HepG2 (cell line): Measurements from ENCODE around the gene DYNC1LI2. TPM values are rescaled to one million over a fixed set of nuclear protein-coding genes. Genes with fewer than 3 reads are reported as not detected.

Experiments used
- ATAC-seq: fragments of 200-7000 bp; cut with Tn5 transposase; 3 replicates; pipeline ENCODE4 v1.9.1; 2020; ENCODE audit warnings: mild to moderate bottlenecking, moderate library complexity
- BruUV-seq: library from RNA; stranded (reverse); fragments of 400-500 nt; replicated peaks from 2 replicates; lab custom pipeline; 2021; lab: Mats Ljungman, UMichigan
- CTCF ChIA-PET: fragments of 300-600 bp; formaldehyde crosslinking; extraction: SDS; loops from one replicate; lab custom pipeline; 2021; ENCODE audit warnings: low total read pairs, inconsistent platforms, low intra/inter-chr PET ratio; lab: Yijun Ruan, JAX
- POLR2A ChIA-PET: fragments of 350-600 bp; sonication (Branson Sonifier 250); formaldehyde crosslinking; loops from one replicate; lab custom pipeline; 2020; ENCODE audit warnings: antibody characterized with exemption, inconsistent platforms; lab: Yijun Ruan, JAX
- DNase-seq: peaks from one replicate; pipeline ENCODE4 v3.0.0-alpha.2; 2015; ENCODE audit warnings: low spot score
- FAIRE-seq: peaks from 3 replicates; lab custom pipeline; 2011; peaks lifted over from hg19 to GRCh38; lab: Jason Lieb, UNC
- H2AFZ ChIP-seq: one replicate; pipeline ENCODE4 v1.6.1; 2011; ENCODE audit warnings: low read length, inconsistent platforms
- H3K27ac ChIP-seq: fragments of 300-600 bp; 3 replicates; pipeline ENCODE4 v1.8.0; 2011; ENCODE audit warnings: mixed run types, mild to moderate bottlenecking, mixed read lengths, low read length, inconsistent platforms; ENCODE audit not compliant: insufficient read depth; ENCODE audit errors: extremely low read length
- H3K27me3 ChIP-seq, 2 experiments: fragments of 200-600 bp in 1 of 2; 2 replicates in 1 of 2; 3 replicates in 1 of 2; pipeline versions ENCODE4 v1.6.0 to v1.8.0; 2011; ENCODE audit warnings: low read length in 2 of 2, mild to moderate bottlenecking in 2 of 2, moderate library complexity in 2 of 2, inconsistent platforms in 1 of 2; ENCODE audit not compliant: insufficient read depth in 2 of 2, control insufficient read depth in 1 of 2
- H3K36me3 ChIP-seq, 2 experiments: fragments of 200-600 bp in 1 of 2; replicated peaks in 1 of 2; 2 replicates in 1 of 2; 3 replicates in 1 of 2; pipeline versions ENCODE4 v1.5.1 to v1.8.0; 2011; ENCODE audit warnings: low read length in 2 of 2, inconsistent platforms in 1 of 2; ENCODE audit not compliant: insufficient read depth in 2 of 2, control insufficient read depth in 1 of 2
- H3K4me1 ChIP-seq: 2 replicates; pipeline ENCODE4 v1.5.1; 2012; ENCODE audit warnings: low read length, inconsistent platforms; ENCODE audit not compliant: insufficient read depth
- H3K4me2 ChIP-seq: 2 replicates; pipeline ENCODE4 v1.6.0; 2011; ENCODE audit warnings: low read depth, low read length, inconsistent platforms
- H3K4me3 ChIP-seq, 3 experiments: fragments of 200-600 bp in 1 of 3; sonication (generic), shearing (Covaris generic) in 1 of 3; replicated peaks in 1 of 3; 2 replicates each; pipeline ENCODE4 v1.5.1; 2011 to 2016; ENCODE audit warnings: low read length in 3 of 3, inconsistent platforms in 2 of 3, low read depth in 2 of 3, mild to moderate bottlenecking in 2 of 3, control low read depth in 1 of 3, mixed read lengths in 1 of 3; ENCODE audit not compliant: insufficient read depth in 1 of 3
- H3K79me2 ChIP-seq: one replicate; pipeline ENCODE4 v1.6.1; 2011; ENCODE audit warnings: low read length, inconsistent platforms; ENCODE audit not compliant: insufficient read depth
- H3K9ac ChIP-seq: 2 replicates; pipeline ENCODE4 v1.6.0; 2011; ENCODE audit warnings: mild to moderate bottlenecking, low read depth, low read length, inconsistent platforms; ENCODE audit not compliant: insufficient read depth
- H3K9me3 ChIP-seq: 2 replicates; pipeline ENCODE4 v1.5.1; 2012; ENCODE audit warnings: mild to moderate bottlenecking, low read length
- H4K20me1 ChIP-seq: 2 replicates; pipeline ENCODE4 v1.6.0; 2011; ENCODE audit warnings: inconsistent platforms, mild to moderate bottlenecking, low read length, moderate library complexity; ENCODE audit not compliant: insufficient read depth
- JUN ChIP-seq: sonication (generic); formaldehyde crosslinking; IDR thresholded peaks from 2 replicates; pipeline ENCODE4 v1.4.0; 2020; ENCODE audit warnings: mild to moderate bottlenecking, missing genetic modification reagents
- KLF13 ChIP-seq: sonication (generic); formaldehyde crosslinking; IDR thresholded peaks from 2 replicates; pipeline ENCODE4 v1.4.0; 2020; ENCODE audit warnings: mild to moderate bottlenecking, missing genetic modification reagents
- KMT2A ChIP-seq: sonication (generic); formaldehyde crosslinking; IDR thresholded peaks from 2 replicates; pipeline ENCODE4 v1.4.0; 2020; ENCODE audit warnings: missing genetic modification reagents
- PRPF4 ChIP-seq: fragments of 200-400 bp; formaldehyde crosslinking; IDR thresholded peaks from 2 replicates; pipeline ENCODE4 v1.6.1; 2016; ENCODE audit warnings: low read length, low read depth; ENCODE audit not compliant: poor library complexity, severe bottlenecking
- SP2 ChIP-seq: sonication (generic); formaldehyde crosslinking; IDR thresholded peaks from 2 replicates; pipeline ENCODE4 v1.5.1; 2020; ENCODE audit warnings: mild to moderate bottlenecking, missing genetic modification reagents
- SRSF1 ChIP-seq: fragments of 200-400 bp; formaldehyde crosslinking; optimal IDR thresholded peaks from 2 replicates; pipeline ENCODE3; 2017; ENCODE audit warnings: mild to moderate bottlenecking, low read depth, low read length, moderate library complexity
- STAG1 ChIP-seq: sonication (generic); formaldehyde crosslinking; IDR thresholded peaks from 2 replicates; pipeline ENCODE4 v1.4.0; 2020; ENCODE audit warnings: missing genetic modification reagents
- ZBTB39 ChIP-seq: sonication (generic); formaldehyde crosslinking; IDR thresholded peaks from 2 replicates; pipeline ENCODE4 v1.5.0; 2020; ENCODE audit warnings: missing genetic modification reagents
- ZNF138 ChIP-seq: sonication (generic); formaldehyde crosslinking; IDR thresholded peaks from 2 replicates; pipeline ENCODE4 v1.5.0; 2020; ENCODE audit warnings: mild to moderate bottlenecking, low read depth, missing genetic modification reagents
- ZNF644 ChIP-seq: IDR thresholded peaks from 2 replicates; pipeline ENCODE4 v1.6.1; 2016; ENCODE audit warnings: low read depth
- ZNF672 ChIP-seq: sonication (generic); formaldehyde crosslinking; IDR thresholded peaks from 2 replicates; pipeline ENCODE4 v1.8.1; 2022; ENCODE audit warnings: missing genetic modification reagents
- in situ Hi-C: cut with HindIII; loops from 2 replicates; pipeline ENCODE4 v1.10.0; 2017; ENCODE audit warnings: low pct_unique_long_range_greater_than_20kb; ENCODE audit not compliant: extremely low pct_ligation_motif_present
- intact Hi-C: fragments of 100-400 bp; cut with micrococcal nuclease; formaldehyde crosslinking; loops from one replicate; pipeline ENCODE4 v1.10.0; 2022; ENCODE audit not compliant: unreplicated experiment
- polyA plus RNA-seq, 8 experiments: library from polyadenylated mRNA; depleted of rRNA in 3 of 8; stranded (reverse) in 7 of 8; unstranded in 1 of 8; fragments of >200 nt; fragmentation: Illumina TruSeq in 4 of 8; extraction: Trizol in 4 of 8; gene quantifications; 2 replicates each; pipeline versions ENCODE4 v1.2.1 to v1.2.3, GENCODE V29; 2011 to 2016; ENCODE audit warnings: low read depth in 4 of 8, missing spikeins in 1 of 8, mixed read lengths in 1 of 8; ENCODE audit not compliant: insufficient read depth in 1 of 8
- total RNA-seq, 5 experiments: library from RNA; depleted of rRNA; stranded (reverse); fragments of >200 nt; fragmentation: Illumina TruSeq; extraction: Trizol; gene quantifications; 2 replicates each; pipeline ENCODE4 v1.2.3, GENCODE V29; 2016; ENCODE audit warnings: low read depth in 1 of 5

Gene DYNC1LI2
- total and polyA plus RNA-seq, 2 of the 13 experiments (the other 11 are each of a cell fraction or from before 2014, with no cell fraction given), result 65.5 to 135 TPM

- no peak for DNase-seq
- no TSS peak for BruUV-seq
- no peak for FAIRE-seq
- CTCF ChIA-PET, result no interaction called here
- no peak overlapping the region for H3K4me3 ChIP-seq
- no peak for TF ChIP-seq ZNF138 (CRISPR knock-in tag)
- no peak for TF ChIP-seq SP2
- no peak for TF ChIP-seq PRPF4
- TF ChIP-seq ZNF672, result no peak
- TF ChIP-seq JUN (CRISPR knock-in tag), result no peak
- no peak for TF ChIP-seq ZBTB39 (CRISPR knock-in tag)
- TF ChIP-seq SRSF1, result no peak
- TF ChIP-seq KLF13 (CRISPR knock-in tag), result no peak
- no peak for TF ChIP-seq ZNF644 (CRISPR knock-in tag)
- no peak for TF ChIP-seq KMT2A (CRISPR knock-in tag)
- no peak for TF ChIP-seq STAG1 (CRISPR knock-in tag)
- no peaks in the 10 kb centered on the region for H4K20me1 ChIP-seq
- H3K79me2 ChIP-seq, result no peaks in the 10 kb centered on the region
- no peak overlapping the region for H3K4me2 ChIP-seq
- H3K27ac ChIP-seq, result no peak overlapping the region
- POLR2A ChIA-PET, result no interaction called here
- H3K4me1 ChIP-seq, result peaks cover 25% of the 10 kb centered on the region
- H3K9me3 ChIP-seq, result no peaks in the 10 kb centered on the region
- in situ Hi-C loops (no loop called here), intact Hi-C loops (loop anchor here (10.0 kb wide), 1 partner anchor 87 kb away; the partner anchor contains the start of gene CA7)
- H3K9ac ChIP-seq, result no peak overlapping the region
- H3K27me3 ChIP-seq, result no peaks in the 10 kb centered on the region
- peak; percentile 65; the same call in 2 of the 3 replicates for ATAC-seq
- no peak overlapping the region for H2AFZ ChIP-seq
- H3K36me3 ChIP-seq, result no peaks in the 10 kb centered on the region
Observed at GRCh38 chr16:66758086-66758485, 6.7 kb upstream of the DYNC1LI2 start.
